Adipose tissue (tissue), 3 donors: ENCODE results near the gene CEMIP. TPM values are rescaled to one million over a fixed set of nuclear protein-coding genes. Genes with fewer than 3 reads are reported as not detected.

Experiments used
- H3K27ac ChIP-seq: one replicate; pipeline ENCODE4 v1.5.1; 2013; ENCODE audit warnings: low read depth, low read length
- WGBS, 3 donors: extraction: QIAGEN DNeasy Blood & Tissue Kit; methylation state at CpG; one replicate each; pipeline ENCODE4 v1.1.7; 2013; 5-methylcytosine and 5-hydroxymethylcytosine counted together
- polyA plus RNA-seq, 3 donors: library from polyadenylated mRNA; stranded (reverse); fragments of 200-250 nt; gene quantifications; one replicate each; pipeline ENCODE4 v1.2.3, GENCODE V29; 2013
- donor health status: healthy with polysubstance abuse.
- donor health status: Bipolar disorder and iron deficiency.
- donor health status: healthy.

CEMIP gene
- polyA plus RNA-seq, 3 donors = 0.90 to 1.5 (median 1.3) TPM

GRCh38 chr15:80803580-80804525 is 24.7 kb downstream of the CEMIP start:
- no peak overlapping the region for H3K27ac ChIP-seq
- 89 to 95% (median 90%) methylated on average over 7 of the region's 7 CpGs for WGBS, 3 donors

GRCh38 chr15:80804970-80805495 is 25.9 kb downstream of the CEMIP start:
- no peak overlapping the region for H3K27ac ChIP-seq
- 44 to 69% (median 66%) methylated on average over 10 of the region's 10 CpGs for WGBS, 3 donors

- 66 to 75% (median 69%) methylated on average over 9 of the region's 9 CpGs for WGBS, 3 donors
- H3K27ac ChIP-seq = no peak overlapping the region
Measured at GRCh38 chr15:80811781-80812315, 32.7 kb downstream of the CEMIP start.

- 87 to 90% (median 89%) methylated on average over 4 of the region's 4 CpGs for WGBS, 3 donors
- no peak overlapping the region for H3K27ac ChIP-seq
Measured at GRCh38 chr15:80815106-80815505, 35.9 kb downstream of the CEMIP start.

GRCh38 chr15:80816049-80816653 is 37.0 kb downstream of the CEMIP start:
- H3K27ac ChIP-seq = no peak overlapping the region
- 55 to 78% (median 66%) methylated on average over 3 of the region's 3 CpGs for WGBS, 3 donors

GRCh38 chr15:80816936-80817335 is 37.8 kb downstream of the CEMIP start:
- no peak overlapping the region for H3K27ac ChIP-seq
- 58 to 65% (median 63%) methylated on average over 4 of the region's 4 CpGs for WGBS, 3 donors

GRCh38 chr15:80817901-80818300 is 38.7 kb downstream of the CEMIP start:
- WGBS, 3 donors = 80 to 96% (median 90%) methylated on average over 3 of the region's 3 CpGs

GRCh38 chr15:80819001-80819400 is 39.8 kb downstream of the CEMIP start:
- no peak overlapping the region for H3K27ac ChIP-seq

More at GRCh38 chr15:80817901-80818300, 38.7 kb downstream of the CEMIP start:
- no peak overlapping the region for H3K27ac ChIP-seq

- 76 to 88% (median 79%) methylated on average over 3 of the region's 3 CpGs for WGBS, 3 donors
- H3K27ac ChIP-seq = no peak overlapping the region
Measured at GRCh38 chr15:80820092-80820491, 40.9 kb downstream of the CEMIP start.

GRCh38 chr15:80822256-80822655 is 43.1 kb downstream of the CEMIP start:
- 70 to 79% (median 73%) methylated on average over 3 of the region's 3 CpGs for WGBS, 3 donors
- no peak overlapping the region for H3K27ac ChIP-seq

- 77 to 85% (median 77%) methylated on average over 6 of the region's 6 CpGs for WGBS, 3 donors
- no peak overlapping the region for H3K27ac ChIP-seq
Measured at GRCh38 chr15:80822676-80823075, 43.5 kb downstream of the CEMIP start.

GRCh38 chr15:80823120-80823519 is 44.0 kb downstream of the CEMIP start:
- WGBS, 3 donors = 51 to 79% (median 63%) methylated on average over 6 of the region's 6 CpGs
- no peak overlapping the region for H3K27ac ChIP-seq

GRCh38 chr15:80823995-80824394 is 44.8 kb downstream of the CEMIP start:
- no peak overlapping the region for H3K27ac ChIP-seq
- WGBS, 3 donors = 55 to 74% (median 68%) methylated on average over 4 of the region's 4 CpGs

- no peak overlapping the region for H3K27ac ChIP-seq
- WGBS, 3 donors = 77 to 87% (median 84%) methylated on average over 6 of the region's 6 CpGs
Measured at GRCh38 chr15:80825361-80826030, 46.3 kb downstream of the CEMIP start.

- no peak overlapping the region for H3K27ac ChIP-seq
Measured at GRCh38 chr15:80828796-80829195, 49.6 kb downstream of the CEMIP start.

- no peak overlapping the region for H3K27ac ChIP-seq
- 97 to 100% (median 100%) methylated on average over 1 of the region's 1 CpG for WGBS, 3 donors
Measured at GRCh38 chr15:80830677-80831076, 51.5 kb downstream of the CEMIP start.

GRCh38 chr15:80831192-80831591 is 52.0 kb downstream of the CEMIP start:
- no peak overlapping the region for H3K27ac ChIP-seq
- 93 to 94% (median 93%) methylated on average over 7 of the region's 7 CpGs for WGBS, 3 donors

- WGBS, 3 donors = 79 to 84% (median 80%) methylated on average over 7 of the region's 7 CpGs
- H3K27ac ChIP-seq = no peak overlapping the region
Measured at GRCh38 chr15:80831606-80832224, 52.5 kb downstream of the CEMIP start.
